ENCODE data around the gene MAN1C1.

MAN1C1 gene

GRCh38 chr1:25790472-25790871 is 173.9 kb downstream of the MAN1C1 start:
- Histone ChIP-seq H3K27me3 (ENCODE audit: insufficient read depth, low read length, poor library complexity) (peaks cover 27% of the 10 kb centered on the region), H3K4me3 (ENCODE audit: low read depth in 1 of 2, low read length in 2 of 2) (no peak overlapping the region), H4K20me1 (ENCODE audit: insufficient read depth, low read length) (peaks cover 8% of the 10 kb centered on the region), H3K9ac (ENCODE audit: low read depth, low read length) (no peak overlapping the region), H3K79me2 (ENCODE audit: insufficient read depth, low read length) (no peaks in the 10 kb centered on the region), H3K27ac (ENCODE audit: low read length) (no peak overlapping the region), H3K9me3 (ENCODE audit: insufficient read depth, low read length, severe bottlenecking) (no peaks in the 10 kb centered on the region), H3K4me1 (ENCODE audit: insufficient read depth, low read length) (no peaks in the 10 kb centered on the region), H2AFZ (ENCODE audit: low read depth, low read length) (no peak overlapping the region), H3K4me2 (ENCODE audit: insufficient read depth, low read length) (no peak overlapping the region), H3K36me3 (ENCODE audit: insufficient read depth, low read length) (no peaks in the 10 kb centered on the region)
- no peak for DNase-seq
- TF ChIP-seq CTCF (IDR thresholded peaks at IDR 0.05; ENCODE audit: borderline replicate concordance, extremely low read depth, low read length, poor library complexity, severe bottlenecking) = no peak
- TF ChIP-seq EZH2 (IDR thresholded peaks at IDR 0.05; ENCODE audit: borderline replicate concordance, low read depth, low read length, severe bottlenecking) = no peak
- ATAC-seq (ENCODE audit: insufficient read depth, low read depth) = no peak

GRCh38 chr1:25792115-25792514 is 175.5 kb downstream of the MAN1C1 start:
- TF ChIP-seq CTCF (IDR thresholded peaks at IDR 0.05; ENCODE audit: borderline replicate concordance, extremely low read depth, low read length, poor library complexity, severe bottlenecking) (no peak), EZH2 (IDR thresholded peaks at IDR 0.05; ENCODE audit: borderline replicate concordance, low read depth, low read length, severe bottlenecking) (no peak)
- H3K9ac ChIP-seq (ENCODE audit: low read depth, low read length) = no peak overlapping the region
- H3K4me1 ChIP-seq (ENCODE audit: insufficient read depth, low read length) = peaks cover 8% of the 10 kb centered on the region
- no peak overlapping the region for H3K4me3 ChIP-seq (ENCODE audit: low read depth in 1 of 2, low read length in 2 of 2)
- H2AFZ ChIP-seq (ENCODE audit: low read depth, low read length) = no peak overlapping the region
- no peak overlapping the region for H3K27ac ChIP-seq (ENCODE audit: low read length)
- H3K4me2 ChIP-seq (ENCODE audit: insufficient read depth, low read length) = no peak overlapping the region
- no peaks in the 10 kb centered on the region for H3K79me2 ChIP-seq (ENCODE audit: insufficient read depth, low read length)
- H4K20me1 ChIP-seq (ENCODE audit: insufficient read depth, low read length) = peaks cover 12% of the 10 kb centered on the region
- no peak for DNase-seq
- H3K9me3 ChIP-seq (ENCODE audit: insufficient read depth, low read length, severe bottlenecking) = no peaks in the 10 kb centered on the region
- peaks cover 26% of the 10 kb centered on the region for H3K27me3 ChIP-seq (ENCODE audit: insufficient read depth, low read length, poor library complexity)
- H3K36me3 ChIP-seq (ENCODE audit: insufficient read depth, low read length) = no peaks in the 10 kb centered on the region
- ATAC-seq (ENCODE audit: insufficient read depth, low read depth) = no peak

- DNase-seq (no peak), ATAC-seq (ENCODE audit: insufficient read depth, low read depth) (no peak)
- no peaks in the 10 kb centered on the region for H3K36me3 ChIP-seq (ENCODE audit: insufficient read depth, low read length)
- H3K79me2 ChIP-seq (ENCODE audit: insufficient read depth, low read length) = no peaks in the 10 kb centered on the region
- TF ChIP-seq EZH2 (IDR thresholded peaks at IDR 0.05; ENCODE audit: borderline replicate concordance, low read depth, low read length, severe bottlenecking) (no peak), CTCF (IDR thresholded peaks at IDR 0.05; ENCODE audit: borderline replicate concordance, extremely low read depth, low read length, poor library complexity, severe bottlenecking) (no peak)
- peaks cover 9% of the 10 kb centered on the region for H4K20me1 ChIP-seq (ENCODE audit: insufficient read depth, low read length)
- no peak overlapping the region for H3K27ac ChIP-seq (ENCODE audit: low read length)
- no peaks in the 10 kb centered on the region for H3K9me3 ChIP-seq (ENCODE audit: insufficient read depth, low read length, severe bottlenecking)
- no peak overlapping the region for H3K4me2 ChIP-seq (ENCODE audit: insufficient read depth, low read length)
- peaks cover 18% of the 10 kb centered on the region for H3K27me3 ChIP-seq (ENCODE audit: insufficient read depth, low read length, poor library complexity)
- H2AFZ ChIP-seq (ENCODE audit: low read depth, low read length) = no peak overlapping the region
- no peak overlapping the region for H3K9ac ChIP-seq (ENCODE audit: low read depth, low read length)
- H3K4me3 ChIP-seq (ENCODE audit: low read depth in 1 of 2, low read length in 2 of 2) = no peak overlapping the region
- H3K4me1 ChIP-seq (ENCODE audit: insufficient read depth, low read length) = peaks cover 13% of the 10 kb centered on the region
Observed at GRCh38 chr1:25793585-25794170, 177.1 kb downstream of the MAN1C1 start.
